ENCODE data around the gene STK17A.

STK17A gene

GRCh38 chr7:43612599-43613589, 30.0 kb downstream of the STK17A start:
- TF ChIP-seq SCRT1 (tag by site-specific recombination; IDR thresholded peaks at IDR 0.05; ENCODE audit: borderline replicate concordance) (no peak), GLIS2 (tag by site-specific recombination; IDR thresholded peaks at IDR 0.05) (no peak), ZSCAN5A (tag by site-specific recombination; IDR thresholded peaks at IDR 0.05) (no peak), ZNF366 (tag by site-specific recombination; conservative IDR thresholded peaks at IDR 0.05) (no peak), ZNF530 (tag by site-specific recombination; IDR thresholded peaks at IDR 0.05; ENCODE audit: low read depth) (no peak), CTCF (tag by site-specific recombination; IDR thresholded peaks at IDR 0.05) (no peak), ZNF394 (tag by site-specific recombination; IDR thresholded peaks at IDR 0.05; ENCODE audit: borderline replicate concordance) (no peak), ZEB2 (tag by site-specific recombination; IDR thresholded peaks at IDR 0.05) (no peak), KLF16 (tag by site-specific recombination; IDR thresholded peaks at IDR 0.05) (no peak), ZNF404 (tag by site-specific recombination; IDR thresholded peaks at IDR 0.05) (no peak), ZNF670 (tag by site-specific recombination; IDR thresholded peaks at IDR 0.05; ENCODE audit: low read depth) (no peak)
- CTCF ChIA-PET: interaction anchor here (1.2 kb wide), 1 partner anchor 15 kb away, joined by 4 read pairs; no protein-coding TSS in a partner anchor
- H3K9me3 ChIP-seq (ENCODE audit: control insufficient read depth, insufficient read depth, low read depth, low read length): no peaks in the 10 kb centered on the region
- no peaks in the 10 kb centered on the region for H3K4me1 ChIP-seq (ENCODE audit: control insufficient read depth, insufficient read depth, low read length)
- POLR2A ChIA-PET: interaction anchor here (3.5 kb wide), 1 partner anchor 30 kb away, joined by 12 read pairs; the partner anchor contains the start of gene STK17A
- no peak overlapping the region for H3K4me3 ChIP-seq (ENCODE audit: low read depth, low read length)
- no peak overlapping the region for H3K27ac ChIP-seq (ENCODE audit: extremely low read depth, low read depth, low read length)
- H3K36me3 ChIP-seq (ENCODE audit: control insufficient read depth in 2 of 2, insufficient read depth in 1 of 2, low read length in 2 of 2): peaks cover 0 to 42% of the 10 kb centered on the region in 2 experiments; a peak in 2 of 3 replicates

- H3K4me1 ChIP-seq (ENCODE audit: control insufficient read depth, insufficient read depth, low read length): no peaks in the 10 kb centered on the region
- H3K4me3 ChIP-seq (ENCODE audit: low read depth, low read length): no peak overlapping the region
- H3K27ac ChIP-seq (ENCODE audit: extremely low read depth, low read depth, low read length): no peak overlapping the region
- peaks cover 0 to 34% of the 10 kb centered on the region in 2 experiments; a peak in 2 of 3 replicates for H3K36me3 ChIP-seq (ENCODE audit: control insufficient read depth in 2 of 2, insufficient read depth in 1 of 2, low read length in 2 of 2)
- H3K9me3 ChIP-seq (ENCODE audit: control insufficient read depth, insufficient read depth, low read depth, low read length): no peaks in the 10 kb centered on the region
- CTCF ChIA-PET: interaction anchor here (0.6 to 2.3 kb wide), 2 partner anchors 33 to 223 kb away, joined by 3 to 9 read pairs; partner anchors contain the start of gene STK17A
- POLR2A ChIA-PET: interaction anchor here (3.5 kb wide), 1 partner anchor 33 kb away, joined by 12 read pairs; the partner anchor contains the start of gene STK17A
- TF ChIP-seq ZBTB26 (tag by site-specific recombination; optimal IDR thresholded peaks at IDR 0.05): no peak
- no peak for TF ChIP-seq ZNF26 (tag by site-specific recombination; IDR thresholded peaks at IDR 0.05)
- no peak for TF ChIP-seq KLF7 (tag by site-specific recombination; IDR thresholded peaks at IDR 0.05; ENCODE audit: borderline replicate concordance)
- no peak for TF ChIP-seq OSR2 (tag by site-specific recombination; IDR thresholded peaks at IDR 0.05)
- TF ChIP-seq ZBTB20 (tag by site-specific recombination; IDR thresholded peaks at IDR 0.05): no peak
- TF ChIP-seq ZBTB21 (tag by site-specific recombination; IDR thresholded peaks at IDR 0.05): no peak
- no peak for TF ChIP-seq ZNF18 (tag by site-specific recombination; IDR thresholded peaks at IDR 0.05)
- no peak for TF ChIP-seq TCF7L2 (IDR thresholded peaks at IDR 0.05; ENCODE audit: borderline replicate concordance, low read depth, low read length)
- TF ChIP-seq MZF1 (tag by site-specific recombination; IDR thresholded peaks at IDR 0.05; ENCODE audit: borderline replicate concordance): no peak
- TF ChIP-seq ZNF114 (tag by site-specific recombination; IDR thresholded peaks at IDR 0.05): no peak
- no peak for TF ChIP-seq ZSCAN4 (tag by site-specific recombination; IDR thresholded peaks at IDR 0.05)
Observed at GRCh38 chr7:43615558-43616145, 32.7 kb downstream of the STK17A start.
